NT2/D1 (cell line): ENCODE data around the gene NECTIN3.

Source experiments
- DNase-seq: peaks from one replicate; pipeline ENCODE4 v3.0.0-alpha.2; 2011; ENCODE audit warnings: low read depth, low spot score
- H3K27me3 ChIP-seq: 2 replicates; pipeline ENCODE4 v1.6.0; 2011; ENCODE audit warnings: mild to moderate bottlenecking; ENCODE audit not compliant: insufficient read length, insufficient read depth
- H3K36me3 ChIP-seq: 2 replicates; pipeline ENCODE4 v1.6.1; 2011; ENCODE audit warnings: mild to moderate bottlenecking, low read length, mixed read lengths; ENCODE audit not compliant: insufficient read depth, insufficient read length
- H3K4me1 ChIP-seq: 2 replicates; pipeline ENCODE4 v1.5.1; 2011; ENCODE audit not compliant: insufficient read depth, insufficient read length
- H3K4me3 ChIP-seq: 2 replicates; pipeline ENCODE4 v1.5.1; 2011; ENCODE audit warnings: low read depth; ENCODE audit not compliant: insufficient read length
- H3K9ac ChIP-seq: 2 replicates; pipeline ENCODE4 v1.6.0; 2011; ENCODE audit warnings: low read depth; ENCODE audit not compliant: insufficient read length
- H3K9me3 ChIP-seq: 2 replicates; pipeline ENCODE4 v1.5.1; 2011; ENCODE audit warnings: mild to moderate bottlenecking, low read length; ENCODE audit not compliant: insufficient read depth
- SUZ12 ChIP-seq: IDR thresholded peaks from 2 replicates; pipeline ENCODE4 v1.6.1; 2011; ENCODE audit not compliant: insufficient read length, insufficient read depth; ENCODE audit errors: extremely low read depth
- YY1 ChIP-seq: IDR thresholded peaks from 2 replicates; pipeline ENCODE4 v1.6.1; 2011; ENCODE audit not compliant: insufficient read length, insufficient read depth
- ZNF274 ChIP-seq: IDR thresholded peaks from 2 replicates; pipeline ENCODE4 v1.6.1; 2011; ENCODE audit warnings: mild to moderate bottlenecking, low read depth, low read length

The NECTIN3 gene, protein sequence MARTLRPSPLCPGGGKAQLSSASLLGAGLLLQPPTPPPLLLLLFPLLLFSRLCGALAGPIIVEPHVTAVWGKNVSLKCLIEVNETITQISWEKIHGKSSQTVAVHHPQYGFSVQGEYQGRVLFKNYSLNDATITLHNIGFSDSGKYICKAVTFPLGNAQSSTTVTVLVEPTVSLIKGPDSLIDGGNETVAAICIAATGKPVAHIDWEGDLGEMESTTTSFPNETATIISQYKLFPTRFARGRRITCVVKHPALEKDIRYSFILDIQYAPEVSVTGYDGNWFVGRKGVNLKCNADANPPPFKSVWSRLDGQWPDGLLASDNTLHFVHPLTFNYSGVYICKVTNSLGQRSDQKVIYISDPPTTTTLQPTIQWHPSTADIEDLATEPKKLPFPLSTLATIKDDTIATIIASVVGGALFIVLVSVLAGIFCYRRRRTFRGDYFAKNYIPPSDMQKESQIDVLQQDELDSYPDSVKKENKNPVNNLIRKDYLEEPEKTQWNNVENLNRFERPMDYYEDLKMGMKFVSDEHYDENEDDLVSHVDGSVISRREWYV

DNA sequence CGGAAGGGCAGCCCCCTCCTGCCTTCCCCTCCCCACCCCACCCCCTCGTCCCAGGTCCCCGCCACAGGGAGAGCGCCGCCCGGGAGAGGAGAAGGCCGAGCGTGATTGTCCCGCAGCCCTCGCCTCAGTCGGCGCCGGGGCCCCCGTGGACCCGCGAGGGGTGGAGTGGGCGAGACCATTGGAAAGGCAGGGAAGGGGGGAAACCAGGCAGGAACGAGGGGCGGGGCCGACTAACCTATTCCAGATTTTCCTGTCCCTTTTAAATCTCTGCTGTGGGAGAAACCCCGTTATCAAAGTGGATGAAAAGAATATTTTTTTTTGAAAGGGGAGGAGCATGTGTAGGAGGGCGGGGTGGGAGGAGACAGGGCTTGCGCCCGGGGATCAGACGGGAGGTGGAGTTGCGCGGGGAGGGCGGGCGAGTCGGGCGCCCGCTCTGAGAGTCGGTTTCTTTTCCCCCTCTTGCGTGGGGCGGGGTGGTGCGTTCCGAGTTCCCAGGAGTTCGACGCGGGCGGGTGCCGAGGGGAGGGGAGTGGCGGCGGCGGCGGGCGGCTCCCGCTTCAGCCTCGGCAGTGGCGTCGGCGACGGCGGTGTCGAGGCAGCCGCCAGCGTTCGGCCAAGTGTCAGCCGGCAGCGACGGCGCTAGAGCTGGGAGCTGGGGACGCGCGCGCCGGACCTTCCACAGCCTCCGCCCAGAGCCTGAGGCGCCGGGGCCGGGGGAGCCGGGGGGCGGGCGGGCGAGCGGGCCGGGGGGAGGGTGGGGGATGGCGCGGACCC is at the start of gene NECTIN3:
TSS of gene NECTIN3 (plus strand) at position 560 of the 774 bp plus-strand sequence. CDS start at position 762, 202 bp downstream.
- Histone ChIP-seq H3K9ac (peak within 1 kb of the TSS; percentile 98), H3K27me3 (no peaks in the 10 kb centered on the region), H3K36me3 (no peaks in the 10 kb centered on the region), H3K9me3 (no peaks in the 10 kb centered on the region), H3K4me3 (peak within 1 kb of the TSS; percentile 93), H3K4me1 (no peaks in the 10 kb centered on the region)
- no peak for TF ChIP-seq SUZ12
- TF ChIP-seq ZNF274 = no peak
- TF ChIP-seq YY1 = no peak
- DNase-seq = peak; percentile 80

DNA sequence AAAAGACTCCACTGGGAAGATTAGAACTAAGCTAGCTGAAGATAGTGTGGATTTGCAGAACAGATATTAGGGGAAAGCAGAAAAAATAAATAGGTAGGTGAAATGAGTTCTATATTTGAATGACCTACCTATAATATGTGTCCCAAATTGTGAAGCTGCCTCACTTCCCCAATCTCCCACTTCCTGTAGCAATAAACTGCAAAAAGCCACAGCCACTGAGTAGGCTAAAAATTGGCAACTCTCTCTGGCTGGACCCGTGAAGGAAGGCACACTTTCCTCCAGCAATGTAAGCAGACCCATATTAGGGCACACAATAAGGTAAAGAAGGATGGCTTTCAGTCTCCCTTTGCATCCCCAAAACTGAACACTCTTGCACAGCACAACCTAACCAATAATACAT is 43.7 kb upstream of the NECTIN3 start:
- Histone ChIP-seq H3K36me3 (no peaks in the 10 kb centered on the region), H3K4me1 (no peaks in the 10 kb centered on the region), H3K9ac (no peak overlapping the region), H3K9me3 (no peaks in the 10 kb centered on the region), H3K4me3 (no peak overlapping the region), H3K27me3 (no peaks in the 10 kb centered on the region)
- DNase-seq = no peak
- TF ChIP-seq ZNF274 (no peak), SUZ12 (no peak), YY1 (no peak)

DNA sequence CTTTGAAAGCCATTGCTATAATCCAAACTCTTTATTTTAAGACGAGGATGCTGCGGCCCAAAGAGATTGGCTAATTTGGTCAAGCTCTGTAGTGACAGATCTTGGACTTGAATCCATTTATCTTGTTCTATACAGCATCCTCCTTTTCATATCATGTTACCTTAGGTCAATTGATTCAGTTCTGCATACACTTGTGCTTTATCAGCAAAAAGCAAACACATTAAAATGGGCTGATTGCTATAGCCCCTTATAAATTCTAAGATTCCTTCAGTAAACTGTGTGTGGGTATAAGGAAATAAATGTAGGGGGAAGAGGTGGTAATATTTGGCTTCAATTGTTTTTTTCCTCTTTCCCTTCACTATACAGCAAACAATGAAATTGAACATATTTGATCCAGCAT is 40.1 kb upstream of the NECTIN3 start:
- TF ChIP-seq SUZ12 = no peak
- no peak for TF ChIP-seq ZNF274
- TF ChIP-seq YY1 = no peak
- DNase-seq = no peak

DNA sequence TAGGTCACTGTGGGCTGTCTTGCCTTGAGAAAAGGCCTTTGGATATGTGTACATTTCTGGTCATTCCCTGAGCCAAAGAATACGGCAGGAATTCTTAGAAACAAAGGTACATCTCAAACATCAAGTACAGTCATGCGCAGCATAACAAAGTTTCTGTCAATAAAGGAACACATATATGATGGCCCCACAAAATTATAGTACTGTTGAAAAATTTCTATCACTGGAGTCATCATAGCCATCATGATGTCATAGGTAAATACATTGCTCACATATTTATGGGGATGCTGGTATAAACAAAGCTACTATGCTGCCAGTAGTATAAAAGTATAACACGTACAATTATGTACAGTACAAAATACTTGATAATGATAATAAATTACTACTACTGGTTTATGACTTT is 38.9 kb upstream of the NECTIN3 start:
- Histone ChIP-seq H3K9me3 (0 out of 2 replicates have a peak, but pooled peaks cover 6% of the 10 kb centered on the region), H3K27me3 (no peaks in the 10 kb centered on the region), H3K4me3 (no peak overlapping the region), H3K36me3 (no peaks in the 10 kb centered on the region), H3K9ac (no peak overlapping the region), H3K4me1 (peaks cover 2% of the 10 kb centered on the region)
- no peak for TF ChIP-seq SUZ12
- TF ChIP-seq ZNF274 = no peak
- TF ChIP-seq YY1 = no peak
- DNase-seq = no peak

More for the DNA sequence above, 40.1 kb upstream of the NECTIN3 start:
- no peaks in the 10 kb centered on the region for H3K36me3 ChIP-seq
- H3K9me3 ChIP-seq = no peaks in the 10 kb centered on the region
- no peak overlapping the region for H3K4me3 ChIP-seq
- no peak overlapping the region for H3K9ac ChIP-seq
- H3K4me1 ChIP-seq = peaks cover 2% of the 10 kb centered on the region
- no peaks in the 10 kb centered on the region for H3K27me3 ChIP-seq

DNA sequence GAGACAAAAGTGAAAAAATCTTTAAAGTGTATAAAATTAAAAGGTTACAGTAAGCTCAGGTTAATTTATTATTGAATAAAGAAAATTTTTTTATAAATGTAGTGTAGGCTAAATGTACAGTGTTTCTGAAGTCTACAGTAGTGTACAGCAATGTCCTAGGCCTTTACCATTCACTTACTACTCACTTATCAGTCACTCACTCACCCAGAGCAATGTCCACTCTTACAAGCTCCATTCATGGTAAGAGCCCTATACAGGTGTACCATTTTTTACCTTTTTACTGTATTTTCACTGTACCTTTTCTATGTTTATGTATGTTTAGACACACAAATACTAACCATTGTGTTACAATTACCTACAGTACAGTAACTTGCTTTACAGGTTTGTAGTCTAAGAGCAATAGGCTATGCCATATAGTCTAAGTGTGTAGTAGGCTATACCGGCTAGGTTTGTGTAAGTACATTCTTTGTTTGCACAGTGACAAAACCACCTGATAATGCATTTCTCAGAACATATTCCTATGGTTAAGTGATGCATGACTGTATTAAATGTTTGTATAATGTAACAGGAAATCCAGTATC is 38.1 kb upstream of the NECTIN3 start:
- Histone ChIP-seq H3K4me3 (no peak overlapping the region), H3K9me3 (0 out of 2 replicates have a peak, but pooled peaks cover 7% of the 10 kb centered on the region), H3K4me1 (peaks cover 2% of the 10 kb centered on the region), H3K27me3 (no peaks in the 10 kb centered on the region), H3K9ac (no peak overlapping the region), H3K36me3 (no peaks in the 10 kb centered on the region)
- no peak for DNase-seq
- TF ChIP-seq SUZ12 (no peak), YY1 (no peak)

DNA sequence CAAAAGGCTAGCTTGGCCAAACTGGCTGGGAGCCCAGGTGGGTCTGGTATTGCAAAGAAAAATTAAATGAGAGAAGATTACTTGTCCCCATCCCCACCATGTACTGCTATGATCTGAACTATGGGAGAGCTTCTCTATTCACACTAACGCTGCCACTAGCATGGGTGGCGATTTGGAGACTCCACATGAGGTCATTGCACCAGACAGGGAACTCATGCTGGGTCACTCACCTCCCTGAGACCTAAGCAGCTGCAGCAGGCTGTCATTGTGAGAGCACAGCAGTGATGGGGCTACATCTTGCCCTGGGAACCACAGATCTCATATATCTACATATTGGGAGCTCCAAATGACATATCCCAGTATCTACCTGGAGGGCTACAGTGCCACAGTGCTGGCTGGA is 36.3 kb upstream of the NECTIN3 start:
- no peak overlapping the region for H3K9ac ChIP-seq
- H3K4me1 ChIP-seq = peaks cover 2% of the 10 kb centered on the region
- H3K36me3 ChIP-seq = no peaks in the 10 kb centered on the region
- no peaks in the 10 kb centered on the region for H3K27me3 ChIP-seq
- TF ChIP-seq ZNF274 = no peak
- no peak for TF ChIP-seq SUZ12
- TF ChIP-seq YY1 = no peak
- H3K9me3 ChIP-seq = peaks cover 21% of the 10 kb centered on the region; the same call in 1 of the 2 replicates
- DNase-seq = no peak
- no peak overlapping the region for H3K4me3 ChIP-seq

DNA sequence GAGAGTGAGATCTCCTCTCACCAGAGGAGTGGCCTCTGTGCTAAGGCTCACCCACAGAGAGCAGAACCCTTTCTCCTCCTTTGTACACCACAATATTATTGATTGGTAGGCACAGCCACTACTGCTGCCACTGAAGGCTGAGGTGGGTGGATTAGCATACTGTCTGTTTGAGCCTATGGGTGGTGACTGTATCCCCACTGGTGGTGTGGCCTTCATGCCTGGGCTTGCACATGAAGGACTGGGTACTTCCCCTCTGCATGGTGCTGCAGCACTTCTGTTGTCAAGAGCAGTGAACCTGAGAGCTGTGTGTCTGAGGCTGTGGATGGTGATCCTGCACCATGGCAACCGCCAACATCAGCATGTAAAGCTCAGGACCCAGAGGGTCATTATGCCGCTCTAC is 35.7 kb upstream of the NECTIN3 start:
- Histone ChIP-seq H3K27me3 (no peaks in the 10 kb centered on the region), H3K9ac (no peak overlapping the region), H3K9me3 (peaks cover 26% of the 10 kb centered on the region; the same call in 1 of the 2 replicates), H3K36me3 (no peaks in the 10 kb centered on the region), H3K4me3 (no peak overlapping the region), H3K4me1 (peaks cover 2% of the 10 kb centered on the region)
- no peak for TF ChIP-seq SUZ12
- no peak for TF ChIP-seq ZNF274
- no peak for DNase-seq
